HG02973 (cell line): Measurements from ENCODE around the gene DST.

Source experiments
- ATAC-seq: cut with Tn5 transposase; IDR thresholded peaks from one replicate; pipeline ENCODE4 v1.9.1; 2021; ENCODE audit warnings: moderate library complexity; ENCODE audit not compliant: unreplicated experiment

Gene DST

DNA sequence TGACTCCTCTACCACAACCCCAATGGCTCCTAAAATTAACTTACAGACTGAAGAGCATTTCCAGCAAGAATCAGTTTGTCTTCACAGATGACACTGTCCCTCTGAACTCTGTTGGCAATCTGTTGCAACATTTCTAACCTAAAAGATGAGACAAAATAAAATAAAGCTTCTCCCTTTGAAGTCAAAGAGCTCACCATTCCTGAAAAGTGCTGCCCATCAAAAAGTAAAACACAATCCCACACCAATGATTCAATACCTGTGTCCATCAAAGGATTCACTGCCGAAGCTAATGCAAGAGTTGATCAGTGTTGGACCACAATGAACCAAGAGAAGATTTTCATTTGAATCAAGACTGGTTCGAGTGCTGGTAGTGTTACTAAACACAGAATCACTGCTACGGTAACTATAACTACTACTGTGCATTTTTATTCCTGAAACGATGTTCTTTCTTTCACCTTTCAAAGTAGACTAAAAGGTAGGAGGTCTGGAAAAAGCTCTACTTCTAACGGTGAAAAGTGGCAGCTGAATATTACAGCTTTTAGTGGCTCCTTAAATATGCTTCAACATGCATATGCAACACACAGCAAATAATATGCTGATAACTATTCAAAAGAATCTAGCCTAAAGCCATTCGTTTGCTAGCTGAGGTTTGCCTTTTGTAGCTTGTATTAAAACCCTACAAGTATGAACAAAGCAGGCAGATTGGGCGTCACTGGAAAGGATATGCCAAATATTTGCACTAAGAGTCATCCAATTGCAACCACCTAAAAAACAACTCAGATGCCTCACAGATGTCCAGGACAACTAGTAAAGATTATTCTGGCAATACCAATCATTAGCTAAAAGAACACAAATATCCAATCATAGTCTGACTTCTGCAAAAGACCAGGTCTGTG lies at the start of gene DST:
Gene DST, minus strand, starts transcription at position 524 of the 896 bp plus-strand sequence.
- ATAC-seq = no peak

DNA sequence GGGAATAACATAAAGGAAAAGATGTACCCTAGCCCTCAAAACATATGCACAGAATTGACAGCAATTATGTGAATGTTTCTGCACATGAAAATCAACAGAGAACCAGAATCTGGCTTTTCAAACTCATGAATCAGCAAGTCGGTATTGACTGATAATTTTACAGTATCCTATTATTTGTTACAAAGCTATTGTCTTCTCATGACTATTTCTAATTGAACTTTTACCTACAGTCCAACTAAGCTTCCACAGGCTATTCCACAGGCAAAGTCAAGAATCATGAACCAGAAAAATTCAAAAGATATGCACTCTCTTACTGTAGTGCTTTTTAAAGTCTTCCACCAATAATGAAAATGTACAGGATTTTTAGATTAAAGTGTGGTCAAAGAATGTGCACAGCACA lies 49.1 kb upstream of the DST start:
- ATAC-seq = no peak

DNA sequence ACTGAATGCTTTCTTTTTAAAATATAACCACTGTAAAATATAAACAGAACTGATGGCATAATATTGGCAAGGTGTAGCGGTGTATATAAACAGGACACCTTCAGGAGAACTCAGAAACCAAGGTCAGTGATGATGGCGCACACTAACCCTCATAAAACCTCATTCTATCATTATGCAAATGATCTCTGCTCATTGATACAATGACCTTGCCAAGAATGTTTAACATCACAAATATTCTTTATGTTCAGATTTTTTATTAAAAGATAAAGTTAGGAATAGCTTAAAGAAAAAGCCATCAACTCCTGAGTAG lies 48.6 kb upstream of the DST start:
- no peak for ATAC-seq

DNA sequence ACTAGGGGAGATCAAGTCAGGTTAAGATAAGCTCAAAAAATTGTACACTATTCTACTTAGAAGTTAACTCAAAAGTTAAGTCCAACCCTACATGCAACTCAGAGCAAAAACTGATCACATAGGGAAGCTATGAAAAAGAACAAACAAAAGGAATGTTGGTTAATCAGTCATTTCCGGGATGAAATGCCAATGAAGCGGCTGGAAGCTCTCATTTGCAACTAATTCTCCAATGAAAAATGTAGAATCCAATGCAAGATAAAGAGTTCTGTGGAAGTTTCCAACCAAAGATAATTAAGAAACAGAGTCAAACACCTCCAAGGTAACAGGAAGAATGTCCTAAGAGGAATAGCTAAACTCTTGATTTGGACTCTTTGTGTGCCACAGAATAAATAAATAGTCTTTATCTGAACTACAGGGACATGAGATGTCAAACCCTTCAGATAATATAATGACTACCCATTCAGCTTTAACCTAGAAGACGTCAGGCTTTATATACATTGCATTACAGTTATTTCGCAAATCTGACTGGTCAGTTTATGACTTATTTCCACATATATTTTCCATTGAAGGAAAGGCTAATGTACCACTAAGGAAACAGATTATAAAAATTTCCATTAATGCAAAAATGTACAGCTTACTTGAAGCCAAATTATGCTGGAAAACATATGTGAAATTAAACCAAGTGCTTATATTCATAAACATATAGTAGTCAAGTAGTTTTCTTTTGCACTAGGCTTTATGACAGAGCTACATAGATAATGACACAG lies 48.0 kb upstream of the DST start:
- ATAC-seq = no peak

DNA sequence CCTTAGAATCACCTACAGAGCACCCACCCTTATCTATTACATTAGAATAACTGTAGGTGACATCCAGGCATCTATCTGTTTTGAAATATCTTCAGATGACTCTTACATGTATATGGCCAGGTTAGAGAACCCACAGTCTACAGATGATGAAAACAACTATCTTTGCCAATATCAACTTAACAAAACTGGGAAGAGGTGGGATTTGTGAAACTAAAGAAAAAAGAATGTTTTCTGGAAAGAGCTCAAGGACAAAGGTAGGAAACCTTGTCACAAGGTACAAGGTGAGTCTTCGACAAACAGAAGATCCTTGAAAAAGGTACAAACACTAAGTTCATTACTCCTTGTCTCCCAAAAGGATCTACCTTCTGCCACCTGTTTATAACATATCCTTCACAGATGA lies 47.0 kb upstream of the DST start:
- no peak for ATAC-seq

DNA sequence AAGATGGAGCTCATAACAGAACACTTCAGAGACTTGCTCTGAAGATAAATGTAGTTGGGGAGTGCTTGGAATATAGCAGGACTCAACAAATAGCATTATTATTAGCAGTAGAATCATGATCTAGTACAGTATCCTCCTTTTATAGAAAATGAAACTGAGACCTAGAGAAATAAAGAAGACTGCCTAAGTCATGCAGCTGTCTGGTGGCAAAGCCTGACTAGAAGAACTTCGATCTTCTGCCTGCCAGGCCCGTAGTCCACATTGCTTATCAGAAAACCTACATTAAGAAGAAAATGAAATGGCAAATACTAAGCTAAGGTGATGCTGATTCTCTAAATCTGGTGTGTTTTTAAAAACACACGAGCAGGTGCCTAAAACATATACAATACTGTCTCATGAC lies 46.4 kb upstream of the DST start:
- peak; percentile 78 for ATAC-seq

DNA sequence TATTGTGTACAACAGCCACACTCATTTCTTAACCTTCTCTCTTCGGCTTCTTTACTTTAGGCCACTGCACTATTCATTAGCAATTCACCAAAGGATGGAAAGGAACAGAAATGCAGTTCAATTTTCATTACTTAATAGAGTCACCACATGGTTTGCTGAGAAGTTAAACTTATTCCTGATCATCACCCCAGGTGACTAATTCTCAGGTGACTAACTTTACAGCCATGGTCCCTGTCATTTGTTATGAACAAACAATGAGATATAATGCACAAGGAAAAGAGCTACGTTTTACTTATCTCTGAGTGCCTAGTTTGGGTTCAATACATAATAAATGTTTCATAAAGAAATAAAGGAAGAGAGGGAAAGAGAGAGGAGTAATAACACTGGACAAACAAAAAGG lies 45.8 kb upstream of the DST start:
- ATAC-seq = no peak

DNA sequence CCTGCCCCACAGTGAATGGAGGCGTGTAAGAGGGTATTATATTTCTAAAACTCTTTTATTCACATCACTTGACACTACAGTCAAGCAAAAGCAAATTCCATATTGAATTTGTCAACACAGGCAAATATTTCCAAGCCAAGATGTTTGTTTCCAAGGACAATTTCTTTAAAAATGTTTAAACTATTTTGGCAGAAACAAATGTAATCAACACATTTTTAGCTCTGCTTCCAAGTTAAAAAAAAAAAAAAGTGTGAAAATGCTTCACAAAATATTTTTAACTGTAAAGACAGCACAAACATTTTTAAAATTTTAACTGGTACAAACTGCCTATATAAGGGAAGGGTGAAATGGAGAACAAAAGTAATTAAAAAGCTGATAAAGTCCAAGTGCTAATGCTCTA lies 44.9 kb upstream of the DST start:
- ATAC-seq = no peak

DNA sequence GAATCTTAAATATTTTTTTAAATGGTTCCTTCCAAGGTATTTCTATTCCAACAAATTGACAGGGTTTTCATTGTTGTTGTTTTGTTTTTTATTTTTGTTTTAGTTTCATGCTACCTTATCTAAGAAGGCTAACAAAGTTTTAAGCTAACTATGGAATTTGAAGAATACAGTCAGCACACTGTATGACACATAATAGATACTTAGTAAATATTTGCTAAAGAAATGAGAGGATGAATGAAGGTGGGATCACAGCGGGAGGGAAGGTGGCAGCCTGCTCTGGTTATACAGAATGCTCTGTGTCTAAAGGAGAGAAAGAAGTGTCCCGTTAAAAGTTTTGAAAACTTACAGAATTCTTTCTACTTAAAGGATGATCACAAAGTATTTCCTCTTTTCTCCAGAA lies 43.7 kb upstream of the DST start:
- no peak for ATAC-seq

DNA sequence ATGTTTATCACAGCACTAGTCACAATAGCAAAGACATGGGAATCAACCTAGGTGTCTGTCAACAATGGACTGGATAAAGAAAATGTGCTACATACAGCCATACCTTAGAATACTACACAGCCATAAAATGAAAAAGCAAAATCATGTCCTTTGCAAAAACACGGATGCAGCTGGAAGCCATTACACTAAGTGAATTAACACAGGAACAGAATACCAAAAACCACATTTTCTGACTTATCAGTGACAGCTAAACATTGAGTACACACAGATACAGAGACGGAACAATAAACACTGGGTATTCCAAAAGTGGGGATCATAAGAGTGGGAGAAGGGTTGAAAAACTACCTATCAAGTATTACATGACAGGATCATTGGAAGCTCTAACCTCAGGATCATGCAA lies 43.3 kb upstream of the DST start:
- ATAC-seq = no peak

DNA sequence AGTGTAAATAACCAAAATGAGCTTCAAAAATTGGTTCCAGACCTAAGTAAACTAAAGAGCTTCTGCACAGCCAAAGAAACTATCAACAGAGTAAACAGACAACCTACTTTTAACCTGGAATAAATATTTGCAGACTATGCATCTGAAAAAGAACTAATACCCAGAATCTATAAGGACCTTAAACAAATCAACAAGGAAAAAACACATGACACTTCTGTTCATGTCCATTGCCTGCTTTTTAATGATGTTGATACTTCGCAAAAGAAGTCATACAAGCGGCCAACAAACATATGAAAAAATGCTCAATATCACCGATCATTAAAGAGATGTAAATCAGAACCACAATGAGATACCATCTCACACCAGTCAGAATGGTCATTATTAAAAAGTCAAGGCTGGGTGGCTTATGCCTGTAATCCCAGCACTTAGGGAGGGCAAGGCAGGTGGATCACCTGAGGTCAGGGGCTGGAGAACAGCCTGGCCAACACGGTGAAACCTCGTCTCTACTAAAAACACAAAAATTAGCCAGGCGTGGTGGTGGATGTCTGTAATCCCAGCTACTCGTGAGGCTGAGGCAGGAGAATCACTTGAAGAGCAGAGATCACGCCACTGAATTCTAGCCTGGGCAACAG lies 42.5 kb upstream of the DST start:
- no peak for ATAC-seq

DNA sequence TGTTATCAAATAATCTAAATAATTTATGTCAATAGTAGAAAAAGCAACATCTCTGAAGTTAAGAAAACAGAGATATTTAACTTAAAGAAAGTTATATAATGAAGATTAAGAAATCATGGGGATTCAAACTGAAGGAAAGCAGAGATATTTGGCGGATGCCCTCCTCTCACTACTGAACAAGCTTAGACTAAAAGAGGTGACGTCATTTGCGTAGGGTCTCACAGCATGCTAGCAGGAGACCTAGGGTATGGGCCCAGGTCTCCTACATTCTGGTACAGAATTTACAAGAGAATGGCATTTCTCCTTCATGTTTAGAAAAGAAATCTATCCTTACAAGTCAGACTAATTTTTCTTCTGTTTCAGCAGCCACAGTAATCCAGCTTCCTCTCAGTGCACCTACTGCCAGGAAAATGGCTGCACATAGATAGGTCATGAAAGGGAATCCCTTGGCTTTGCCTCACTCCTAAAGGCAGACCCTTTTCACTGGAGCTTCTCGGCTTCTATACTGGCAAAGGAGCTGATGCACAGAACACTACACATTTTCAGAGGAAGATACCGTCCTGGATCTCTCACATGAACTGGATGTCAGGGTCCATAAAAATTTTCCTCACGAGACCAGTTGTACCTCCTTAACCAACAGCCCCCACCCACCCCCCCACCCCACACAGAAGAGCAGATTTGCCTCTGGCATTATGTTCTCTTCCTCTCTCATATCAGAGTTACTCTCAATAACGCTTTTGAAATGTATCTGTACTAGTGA lies 41.8 kb upstream of the DST start:
- ATAC-seq = no peak

DNA sequence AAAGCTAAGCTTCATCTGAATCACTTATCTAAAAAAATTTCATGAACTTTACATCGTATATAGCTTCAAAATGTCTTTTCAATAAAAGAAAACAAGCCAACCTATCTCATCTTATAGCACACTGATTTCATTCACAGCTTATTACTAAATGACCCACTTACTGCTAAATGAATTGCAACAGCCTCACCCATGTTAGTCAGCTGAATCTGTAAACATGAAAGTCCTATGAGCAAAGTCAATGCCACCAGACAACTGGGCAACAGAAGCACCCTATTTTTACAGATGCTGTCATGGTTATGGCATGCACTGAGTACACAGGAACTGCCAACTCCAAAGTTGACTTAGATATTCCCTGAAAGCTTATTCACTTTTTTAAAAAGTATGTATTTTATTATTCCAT lies 41.2 kb upstream of the DST start:
- no peak for ATAC-seq

DNA sequence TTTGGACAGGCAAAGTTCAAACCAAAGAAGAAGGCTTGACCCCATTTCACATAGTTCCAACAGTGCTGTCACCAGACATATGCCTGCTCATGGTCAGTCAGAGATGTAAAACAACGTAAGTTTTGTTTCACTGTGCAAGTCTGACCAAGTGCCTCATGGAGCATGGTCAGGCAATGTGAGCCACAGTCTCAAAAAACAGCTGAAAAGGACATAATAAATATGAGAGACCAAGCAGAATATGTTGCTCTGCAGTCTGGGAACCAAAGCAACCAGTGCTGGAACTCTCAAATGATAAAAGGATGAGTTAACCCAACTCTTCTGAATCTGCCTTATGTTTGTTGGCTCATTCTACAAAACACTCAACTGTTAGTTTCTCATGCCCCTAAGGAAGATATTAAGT lies 39.9 kb upstream of the DST start:
- no peak for ATAC-seq

DNA sequence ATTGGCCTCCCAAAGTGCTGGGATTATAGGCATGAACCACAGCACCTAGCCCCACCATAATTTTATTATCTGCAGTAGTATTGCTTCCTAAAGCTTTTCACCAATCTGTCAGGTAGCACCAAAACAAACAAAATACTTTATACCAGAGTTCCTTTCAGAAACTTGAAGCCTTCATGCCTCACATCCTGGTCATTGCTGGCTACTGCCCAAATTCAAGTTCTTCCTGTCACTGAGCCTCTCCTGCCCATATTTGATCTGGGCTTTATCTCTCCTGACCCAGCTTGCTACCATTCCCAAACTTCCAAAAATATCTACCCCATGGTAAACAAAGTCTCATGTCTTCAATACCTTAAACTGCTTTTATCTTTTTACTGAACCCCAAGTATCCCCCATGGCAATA lies 34.9 kb upstream of the DST start:
- ATAC-seq = no peak

DNA sequence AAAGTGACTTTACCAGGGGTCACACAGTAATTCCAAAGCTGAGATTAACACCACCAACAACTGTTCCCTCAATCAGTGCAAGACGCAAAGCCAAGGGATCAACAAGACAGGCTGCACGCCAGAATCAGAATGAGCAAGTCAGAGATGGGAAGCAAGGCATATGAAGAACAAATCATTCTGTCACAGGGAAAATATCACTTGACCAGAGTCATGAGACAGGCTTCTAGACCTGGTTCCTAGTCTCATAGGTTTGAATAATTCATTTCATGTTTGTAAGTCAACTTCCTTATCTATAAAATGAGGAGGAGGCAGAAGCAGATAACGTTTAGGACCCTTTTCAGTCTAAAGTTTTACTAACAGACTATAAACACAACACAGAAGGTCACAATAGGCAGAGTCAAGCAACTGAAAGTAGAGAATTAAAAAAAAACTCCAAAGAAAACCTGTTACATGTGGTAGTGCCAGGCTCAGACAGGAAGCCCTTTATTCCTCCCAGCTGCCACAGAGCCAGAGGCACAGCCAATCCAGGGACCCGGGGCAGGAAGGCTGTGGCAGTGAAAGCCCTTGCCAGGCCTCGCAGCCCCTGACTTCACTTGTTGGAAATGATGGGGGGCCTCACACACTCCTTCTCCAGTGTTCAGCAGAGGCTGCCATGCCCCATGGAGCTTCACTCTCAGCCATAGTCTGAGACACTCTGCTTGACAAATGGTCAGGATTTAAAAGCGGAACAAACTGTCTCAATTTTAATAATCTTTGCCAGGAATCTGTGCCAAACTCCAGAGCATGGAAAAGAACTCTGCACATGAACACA lies 29.2 kb upstream of the DST start:
- no peak for ATAC-seq

DNA sequence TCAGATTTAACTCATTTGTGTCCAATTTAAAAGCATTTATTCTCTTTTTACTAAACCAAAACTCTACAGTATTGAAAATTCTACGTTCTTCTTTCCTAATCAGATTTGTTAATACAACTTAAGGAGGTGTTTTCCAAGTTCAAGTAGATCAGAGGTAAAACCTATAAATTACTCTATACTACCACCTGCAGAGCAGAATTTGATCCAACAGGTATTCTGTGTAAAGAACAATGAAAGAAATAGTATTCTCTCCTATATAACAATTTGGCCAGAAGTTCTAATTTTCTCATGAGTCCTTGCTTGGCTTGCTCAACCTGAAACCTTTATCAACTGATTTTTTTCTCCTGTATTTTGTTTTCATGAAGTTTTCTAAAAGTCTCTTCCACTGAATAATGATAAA lies 28.5 kb upstream of the DST start:
- ATAC-seq = no peak

DNA sequence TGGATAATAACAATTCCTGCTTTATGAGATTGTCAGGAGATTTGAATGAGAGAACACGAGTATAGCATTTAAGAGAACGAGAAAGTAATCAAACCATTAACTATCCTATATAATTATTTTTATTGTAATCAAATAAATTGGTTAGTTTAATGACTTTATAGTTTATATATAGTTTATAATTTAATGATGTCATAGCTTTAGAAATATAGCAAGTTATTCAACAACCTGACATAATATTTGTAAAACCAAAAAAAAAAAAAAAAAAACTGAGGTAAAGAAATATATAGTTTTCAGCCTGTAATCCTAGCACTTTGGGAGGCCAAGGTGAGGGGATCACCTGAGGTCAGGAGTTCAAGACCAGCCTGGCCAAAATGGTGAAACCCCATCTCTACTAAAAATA lies 26.4 kb upstream of the DST start:
- ATAC-seq = no peak

DNA sequence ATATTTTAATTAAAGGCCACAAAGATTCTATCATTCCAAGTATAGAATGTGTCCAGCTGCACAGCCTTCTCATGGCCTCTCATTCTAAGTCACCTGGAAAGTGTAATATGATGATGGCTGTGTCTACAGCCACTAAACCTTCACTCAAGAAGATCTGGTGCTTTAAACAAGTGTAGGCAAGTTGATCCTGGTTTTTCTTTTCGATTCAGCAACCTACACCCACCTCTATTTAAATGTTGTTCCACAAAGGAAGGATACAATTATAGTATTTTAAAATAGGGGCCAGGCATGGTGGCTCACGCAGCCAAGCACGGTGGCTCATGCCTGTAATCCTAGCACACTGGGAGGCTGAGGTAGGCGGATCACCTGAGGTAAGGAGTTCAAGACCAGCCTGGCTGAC lies 25.5 kb upstream of the DST start:
- ATAC-seq = no peak

DNA sequence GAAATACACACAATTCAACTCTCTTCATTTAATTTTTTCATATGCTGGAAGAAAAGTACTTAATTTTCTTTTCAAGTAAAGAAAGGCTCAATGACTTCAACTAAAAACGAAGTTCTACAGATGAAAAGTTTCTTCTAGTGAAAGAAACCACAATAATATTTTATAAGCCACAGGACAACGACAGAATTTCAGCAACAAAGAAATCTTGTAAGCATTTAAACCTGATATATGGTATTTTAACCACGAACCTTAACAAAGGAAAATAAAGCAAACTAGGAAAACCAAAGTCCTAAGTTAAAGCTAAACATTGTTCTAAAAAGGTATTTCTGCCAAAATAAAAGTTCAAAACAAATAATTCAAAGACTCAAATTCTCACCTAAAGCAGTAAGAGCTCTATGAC lies 24.6 kb upstream of the DST start:
- ATAC-seq = no peak

DNA sequence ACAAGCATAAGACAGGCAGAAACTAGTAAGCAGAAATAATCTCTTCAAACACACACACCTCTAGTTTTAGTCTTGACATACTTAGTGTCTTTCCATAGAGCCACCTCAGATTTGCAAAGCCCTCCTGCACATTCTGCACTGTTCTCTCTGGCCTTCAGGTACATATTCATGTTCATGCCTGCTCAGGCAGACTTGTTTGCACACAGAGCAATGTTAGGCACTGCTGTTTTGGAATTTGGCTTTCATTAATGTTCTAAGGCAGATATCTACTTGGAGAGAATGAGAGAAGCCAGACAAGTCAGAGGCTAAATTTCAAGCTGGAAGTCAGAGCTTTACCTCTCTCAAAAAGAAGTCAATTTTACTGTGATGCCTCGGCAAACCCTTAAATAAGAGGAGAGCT lies 21.3 kb upstream of the DST start:
- no peak for ATAC-seq
